GM19372 (cell line): ENCODE measurements around the gene SLC29A4.
"Not testable (repeated sequence)": the region's sequence is repeated elsewhere in the genome, so short reads cannot be mapped to it uniquely, and the experiment has no call there.

Experiments
- ATAC-seq: cut with Tn5 transposase; IDR thresholded peaks from one replicate; pipeline ENCODE4 v1.9.1; 2021; ENCODE audit warnings: mild to moderate bottlenecking, low read depth, moderate library complexity; ENCODE audit not compliant: unreplicated experiment

SLC29A4 gene

DNA sequence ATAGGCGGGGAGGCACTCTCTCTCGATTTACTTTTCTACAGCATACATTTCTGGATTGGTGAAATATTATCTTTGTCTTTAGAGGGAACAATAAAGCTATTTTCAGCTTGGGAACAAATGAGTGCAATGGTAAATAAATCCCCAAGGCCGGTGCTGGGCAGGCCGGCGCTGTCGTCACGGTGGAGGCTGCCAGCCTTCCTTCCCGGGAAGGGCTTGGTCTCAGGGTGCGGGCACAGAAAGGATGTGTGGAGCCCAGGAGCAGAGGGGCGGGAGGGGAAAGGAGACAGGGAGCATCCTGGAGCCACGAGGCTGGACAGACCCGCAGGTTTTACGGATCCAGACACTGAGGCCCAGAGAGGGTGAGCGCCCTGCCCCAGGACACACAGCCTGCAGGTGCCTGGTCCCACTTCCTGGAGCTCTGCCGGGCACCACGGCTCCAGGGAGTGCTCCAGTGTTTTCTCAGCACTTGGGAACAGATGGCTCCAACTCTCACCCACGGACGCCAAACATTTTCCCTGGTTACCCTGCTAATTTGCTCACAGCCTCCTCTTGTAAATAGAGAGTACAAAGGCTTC lies 8.8 kb upstream of the SLC29A4 start:
- not testable (repeated sequence) for ATAC-seq

DNA sequence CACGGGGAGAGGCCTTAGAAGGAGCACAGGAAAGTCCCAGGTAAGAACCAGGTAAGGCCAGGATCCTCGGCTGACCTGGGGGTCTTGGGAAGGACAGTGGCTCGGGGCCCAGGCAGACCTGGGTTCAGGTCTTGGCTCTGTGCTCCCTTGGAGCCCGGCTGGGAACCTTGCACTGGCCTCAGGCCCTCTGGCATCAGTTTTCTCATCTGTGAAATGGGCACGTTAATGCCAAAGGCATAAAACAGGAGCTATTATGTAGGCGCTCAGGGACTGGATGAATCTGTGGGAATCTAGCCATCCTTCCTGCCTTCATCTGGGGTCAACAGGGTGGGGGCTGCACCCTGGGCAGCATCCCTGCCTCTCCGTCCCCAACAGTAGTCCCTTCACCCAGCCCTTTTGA lies 8.3 kb upstream of the SLC29A4 start:
- ATAC-seq: no peak

DNA sequence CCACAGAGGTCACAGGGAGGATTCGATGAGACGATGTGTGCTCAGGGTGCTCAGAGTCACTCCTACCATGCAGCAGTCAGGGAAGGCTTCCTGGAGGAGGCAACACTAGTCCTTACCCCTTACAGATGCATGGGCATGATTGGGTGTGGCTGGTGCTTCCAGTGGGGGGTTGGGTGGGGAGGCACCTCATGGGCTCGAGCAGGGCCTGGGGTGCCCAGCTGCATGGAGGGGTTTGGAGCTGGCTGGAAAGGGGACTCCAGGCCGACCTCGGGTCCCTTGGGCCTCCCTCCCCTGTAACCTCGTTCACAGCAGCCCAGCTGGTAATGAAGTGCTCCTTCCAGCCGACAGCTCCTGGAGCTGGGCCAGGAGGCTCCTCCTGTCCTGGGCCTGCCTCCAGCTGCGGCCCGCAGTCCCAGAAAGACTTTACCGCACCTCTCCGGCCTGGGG lies 7.7 kb upstream of the SLC29A4 start:
- not testable (repeated sequence) for ATAC-seq

DNA sequence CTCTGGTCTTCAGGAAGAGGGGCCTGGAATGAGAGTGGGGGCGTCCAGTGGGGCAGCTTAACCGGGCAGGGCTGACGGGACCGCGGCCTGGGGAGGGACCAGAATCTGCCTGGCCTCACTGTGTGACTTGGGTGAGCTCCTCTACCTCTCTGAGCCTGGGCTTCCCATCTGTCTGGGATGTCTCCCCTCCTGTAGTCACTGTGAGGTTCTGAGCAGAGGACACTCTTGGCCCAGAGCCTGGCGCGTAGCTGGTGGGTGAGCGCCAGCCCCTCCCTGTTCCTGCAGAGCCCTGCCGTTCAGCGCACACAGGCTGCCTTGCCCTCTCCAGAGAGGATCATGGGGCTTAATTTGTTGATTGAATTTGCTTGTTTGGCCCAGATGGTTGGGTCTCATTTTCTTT lies 7.2 kb upstream of the SLC29A4 start:
- not testable (repeated sequence) for ATAC-seq

DNA sequence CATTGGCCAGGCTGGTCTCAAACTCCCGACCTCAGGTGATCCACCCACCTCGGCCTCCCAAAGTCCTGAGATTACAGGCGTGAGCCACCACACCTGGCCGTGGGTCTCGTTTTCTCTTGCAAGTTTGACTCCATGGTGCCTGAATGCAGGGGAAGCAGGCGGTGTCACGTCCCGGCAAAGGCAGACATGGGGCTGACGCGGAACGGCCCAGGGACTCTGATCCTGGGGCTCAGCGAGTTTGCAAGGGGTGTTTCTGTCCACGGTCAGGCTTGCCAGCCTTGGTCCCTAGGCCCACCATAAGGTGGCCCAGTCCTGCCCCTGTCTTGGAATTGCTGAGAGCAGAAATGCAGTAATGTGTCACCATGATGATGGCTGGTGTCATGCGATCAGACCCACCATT lies 6.6 kb upstream of the SLC29A4 start:
- not testable (repeated sequence) for ATAC-seq

DNA sequence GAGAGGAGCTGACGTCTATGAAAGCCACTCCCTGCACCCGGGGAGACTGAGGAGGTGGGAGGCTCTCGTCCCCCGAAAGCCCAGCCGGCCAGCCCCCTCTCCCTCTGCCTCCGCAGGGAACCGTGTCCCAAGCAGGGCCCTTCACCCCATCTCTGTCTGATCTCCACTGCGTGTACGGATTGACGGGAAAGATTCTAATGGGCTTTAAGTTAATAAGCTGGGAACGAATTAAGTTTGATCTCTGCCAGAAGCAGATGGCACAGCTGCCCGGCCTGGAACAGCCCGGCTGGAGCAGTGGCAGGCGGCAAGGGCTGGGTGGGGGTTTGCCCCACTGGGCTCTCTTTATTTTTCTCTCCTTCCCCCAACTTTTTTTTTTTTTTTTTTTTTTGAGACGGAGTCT lies 6.1 kb upstream of the SLC29A4 start:
- ATAC-seq: no peak

DNA sequence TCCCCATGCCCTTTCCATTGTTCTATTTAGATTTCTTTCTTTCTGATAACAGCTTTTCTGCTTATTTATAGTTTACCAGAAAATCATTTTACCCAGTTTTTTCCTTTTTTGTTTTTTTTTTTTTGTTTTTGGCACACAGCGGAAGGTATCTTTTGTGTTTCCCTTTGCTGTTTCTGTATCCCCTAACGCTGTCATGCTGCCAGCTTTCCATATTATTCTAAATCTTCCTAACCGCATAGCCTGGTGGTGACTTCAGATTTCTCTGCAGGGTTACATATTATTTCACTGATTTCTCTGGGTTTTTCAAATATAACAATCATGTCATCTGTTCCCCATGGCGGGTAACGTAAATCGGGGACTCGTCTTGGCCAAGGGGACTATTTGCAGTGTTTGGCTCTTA lies 4.0 kb upstream of the SLC29A4 start:
- no peak for ATAC-seq

DNA sequence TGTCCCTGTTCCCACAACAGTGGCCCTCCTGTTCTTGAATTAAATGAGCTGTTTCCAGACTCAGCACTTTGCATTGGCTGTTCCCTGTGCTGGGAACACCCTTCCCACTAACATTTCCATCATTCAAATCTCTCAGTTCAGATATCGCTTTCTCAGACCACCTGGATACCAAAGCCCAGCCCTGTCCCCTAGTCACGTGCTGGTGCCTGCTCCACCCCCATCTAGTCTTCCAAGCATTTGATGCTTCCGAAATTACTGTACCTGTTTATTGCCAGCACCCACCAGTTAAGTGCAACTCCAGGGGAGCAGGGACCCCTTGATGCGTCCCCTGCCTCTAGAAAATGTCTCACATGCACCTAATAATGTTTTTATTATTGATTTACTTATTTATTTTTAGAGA lies 3.0 kb upstream of the SLC29A4 start:
- no peak for ATAC-seq

DNA sequence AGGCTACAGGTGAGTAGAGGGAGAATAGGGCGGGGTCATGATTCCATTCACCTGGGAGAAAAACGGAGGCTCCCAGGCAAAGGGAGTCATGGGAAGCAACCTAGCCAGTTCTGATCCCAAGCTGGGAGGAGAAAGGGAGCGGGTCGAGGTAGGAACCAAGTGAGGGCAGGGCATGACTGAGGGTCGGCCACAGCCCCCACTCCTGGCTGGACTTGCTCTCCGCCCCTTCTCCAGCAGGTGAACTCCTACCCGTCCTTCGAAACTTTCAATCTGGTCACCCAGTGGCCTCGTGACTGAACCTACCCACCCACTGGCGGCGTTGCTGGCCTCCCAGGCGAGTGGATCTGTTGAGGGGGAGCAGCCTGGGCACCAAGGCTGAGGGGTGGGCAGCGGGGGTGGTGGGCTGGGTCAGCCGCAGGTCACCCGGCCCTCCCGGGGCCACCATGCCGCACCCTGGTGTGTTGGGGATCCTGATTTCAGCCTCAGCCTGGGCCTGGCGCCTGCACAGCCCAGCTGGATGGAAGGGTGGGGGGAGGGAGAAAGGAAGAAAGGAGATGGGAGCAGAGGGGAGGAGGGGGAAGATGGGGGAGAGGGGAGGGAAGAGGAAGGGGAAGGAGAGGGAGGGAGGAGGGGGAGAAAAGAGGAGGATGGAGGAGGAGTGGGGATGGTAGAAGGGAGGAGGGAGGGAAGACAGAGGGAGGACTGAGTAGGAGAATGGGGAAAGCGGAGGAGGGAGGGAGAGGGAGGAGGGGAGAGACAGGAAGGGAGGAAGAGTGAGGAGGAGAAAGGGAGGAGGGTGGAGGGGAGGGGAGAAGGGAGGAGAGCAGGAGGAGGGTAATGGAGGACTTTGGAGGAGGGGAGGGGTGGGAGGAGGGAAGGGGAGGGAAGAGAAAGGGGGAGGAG lies 894 bp upstream of the SLC29A4 start:
- not testable (repeated sequence) for ATAC-seq

DNA sequence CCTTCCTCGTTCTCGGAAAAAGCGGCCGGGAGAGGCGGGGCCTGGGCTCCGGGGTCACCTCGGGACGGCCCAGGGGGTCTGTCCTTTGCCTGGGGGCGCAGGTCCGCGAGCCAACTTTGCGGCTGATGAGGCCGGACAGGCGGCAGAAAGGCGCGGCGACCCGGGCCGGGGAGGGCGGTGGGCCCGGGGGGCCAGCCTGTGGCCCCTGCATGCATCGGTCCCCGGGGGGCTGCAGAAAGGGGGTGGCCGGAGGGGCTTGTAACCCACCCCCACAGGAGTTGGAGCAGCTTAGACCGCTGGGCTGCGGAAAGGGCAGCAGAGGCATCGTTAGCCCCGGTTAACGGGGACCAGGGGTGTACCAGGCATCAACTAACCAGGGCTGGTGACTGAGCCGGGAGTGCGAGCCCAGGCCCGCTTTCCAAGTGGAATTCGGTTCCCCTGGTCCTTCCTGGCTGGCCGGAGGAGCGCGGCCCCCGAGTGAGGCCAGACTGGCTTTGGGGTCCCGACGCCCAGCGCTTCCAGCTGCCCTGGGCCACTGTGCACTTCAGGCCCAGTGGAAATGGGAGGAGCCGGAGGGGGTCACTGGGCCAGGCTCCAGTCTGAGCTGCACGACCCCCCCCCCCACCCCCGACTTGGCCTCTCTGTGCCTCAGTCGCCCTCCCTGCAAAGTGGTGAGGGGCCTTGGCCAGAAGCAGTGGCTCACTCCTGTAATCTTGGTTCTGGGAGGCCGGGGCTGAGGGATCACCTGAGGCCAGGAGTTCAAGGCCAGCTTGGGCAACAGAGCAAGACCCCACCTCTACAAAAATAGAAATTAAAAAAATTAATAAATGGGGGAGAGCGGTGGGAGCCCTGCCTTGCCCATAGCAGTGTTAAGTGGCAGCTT lies 919 bp downstream of the SLC29A4 start:
- no peak for ATAC-seq

DNA sequence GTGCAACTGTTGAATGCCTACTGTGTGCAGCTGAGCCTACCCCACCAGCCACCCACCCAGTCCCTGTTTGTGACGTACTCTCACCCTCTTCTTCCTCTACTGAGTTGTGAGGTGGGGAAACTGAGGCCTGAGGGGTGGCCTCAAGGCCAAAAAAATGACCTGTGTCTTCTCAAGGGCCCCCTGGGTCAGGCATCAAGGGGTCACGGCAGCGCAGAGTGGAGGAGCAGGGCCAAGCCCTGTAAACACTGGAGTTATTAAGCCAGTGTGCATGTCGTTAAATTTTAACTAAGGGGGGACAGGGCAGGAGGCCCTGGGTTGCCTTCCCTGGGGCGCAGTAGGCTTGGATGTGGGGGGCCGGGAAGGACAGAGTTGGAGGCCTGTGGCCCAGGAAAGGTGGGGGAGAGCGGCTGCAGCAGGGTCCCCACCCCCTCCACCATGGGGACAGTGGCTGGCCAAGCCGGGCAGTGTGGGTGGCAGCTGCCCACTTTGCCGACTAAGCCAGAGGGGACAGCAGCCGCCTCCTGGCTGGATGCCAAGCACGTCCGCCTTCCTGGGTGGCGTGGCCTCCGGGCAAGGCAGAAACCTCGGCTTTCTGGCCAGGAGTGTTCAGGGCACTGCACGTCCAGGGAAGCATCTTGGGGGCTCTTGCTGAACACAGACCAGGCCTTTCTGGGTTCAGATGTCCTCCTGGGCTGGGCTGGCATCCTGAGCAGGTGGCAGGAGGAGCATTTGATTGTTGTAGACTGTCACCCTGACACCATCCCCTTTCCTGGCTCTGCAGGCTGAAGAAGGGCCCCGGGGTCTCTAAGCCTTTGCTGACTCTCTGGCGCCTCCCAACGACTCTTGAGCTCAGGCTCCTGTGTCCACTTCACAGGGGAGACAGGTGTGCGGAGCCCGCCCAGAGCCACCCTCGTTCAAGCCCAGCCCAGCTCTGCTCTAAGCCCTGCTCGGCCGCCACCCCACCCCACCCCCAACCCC lies 1.9 kb downstream of the SLC29A4 start:
- ATAC-seq: no peak

DNA sequence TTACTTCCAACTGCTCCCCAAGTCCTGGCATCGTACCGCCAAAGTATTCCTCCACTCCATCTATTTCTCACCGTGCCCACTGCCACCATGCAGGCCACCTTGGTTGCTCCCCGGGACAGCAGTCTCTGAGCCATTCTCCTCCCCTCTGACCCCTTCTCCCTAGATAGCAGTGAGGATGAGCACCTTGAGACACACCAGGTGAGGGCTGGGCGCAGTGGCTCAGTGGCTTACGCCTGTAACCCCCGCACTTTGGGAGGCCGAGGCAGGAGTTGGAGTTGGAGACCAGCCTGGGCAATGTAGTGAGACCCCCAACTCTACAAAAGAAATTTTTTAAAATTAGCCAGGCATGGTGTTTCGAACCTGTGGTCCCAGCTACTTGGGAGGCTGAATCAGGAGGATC lies 4.2 kb downstream of the SLC29A4 start:
- no peak for ATAC-seq

DNA sequence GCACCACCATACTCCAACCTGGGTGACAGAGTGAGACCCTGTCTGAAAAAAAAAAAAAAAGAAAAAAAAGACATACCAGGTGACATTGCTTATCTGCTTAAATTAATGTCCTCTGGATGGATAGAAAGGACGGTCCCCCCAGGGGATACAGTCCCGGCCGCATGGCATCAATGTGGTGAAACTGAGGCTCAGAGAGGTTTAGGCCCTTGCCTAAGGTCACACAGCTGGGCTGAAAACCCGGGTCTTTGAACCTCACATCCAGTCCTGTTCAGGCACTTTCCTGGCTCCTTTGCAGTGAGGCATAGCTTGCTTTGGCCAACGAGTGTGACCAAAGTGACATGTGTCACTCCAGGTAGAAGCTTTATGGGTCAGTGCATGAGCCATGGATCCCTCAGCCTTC lies 4.6 kb downstream of the SLC29A4 start:
- ATAC-seq: not testable (repeated sequence)

DNA sequence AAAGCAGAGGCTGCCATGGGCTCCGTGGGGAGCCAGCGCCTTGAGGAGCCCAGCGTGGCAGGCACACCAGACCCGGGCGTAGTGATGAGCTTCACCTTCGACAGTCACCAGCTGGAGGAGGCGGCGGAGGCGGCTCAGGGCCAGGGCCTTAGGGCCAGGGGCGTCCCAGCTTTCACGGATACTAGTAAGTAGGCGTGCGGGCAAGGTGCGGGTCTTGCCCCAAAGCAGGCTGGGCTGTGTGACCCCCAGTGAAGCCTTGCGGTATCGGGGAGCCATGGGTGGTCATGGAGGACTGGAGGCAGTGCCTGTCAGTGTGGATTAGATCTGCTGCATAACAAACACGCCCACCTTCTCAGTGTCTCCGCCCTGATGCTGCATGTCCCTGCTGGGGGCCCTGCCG lies 5.1 kb downstream of the SLC29A4 start:
- no peak for ATAC-seq

DNA sequence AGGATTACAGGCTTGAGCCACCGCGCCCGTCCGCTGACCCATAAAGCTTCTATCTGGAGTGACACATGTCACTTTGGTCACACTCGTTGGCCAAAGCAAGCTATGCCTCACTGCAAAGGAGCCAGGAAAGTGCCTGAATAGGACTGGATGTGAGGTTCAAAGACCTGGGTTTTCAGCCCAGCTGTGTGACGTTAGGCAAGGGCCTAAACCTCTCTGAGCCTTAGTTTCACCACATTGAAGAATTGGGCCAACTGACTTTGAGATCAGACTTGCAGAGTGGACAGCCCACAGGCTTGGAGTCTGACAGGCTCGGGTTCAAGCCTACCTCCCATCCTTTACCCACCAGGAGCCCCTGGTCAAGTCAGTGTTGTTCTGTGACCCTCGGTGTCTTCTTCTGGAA lies 5.8 kb downstream of the SLC29A4 start:
- not testable (repeated sequence) for ATAC-seq

DNA sequence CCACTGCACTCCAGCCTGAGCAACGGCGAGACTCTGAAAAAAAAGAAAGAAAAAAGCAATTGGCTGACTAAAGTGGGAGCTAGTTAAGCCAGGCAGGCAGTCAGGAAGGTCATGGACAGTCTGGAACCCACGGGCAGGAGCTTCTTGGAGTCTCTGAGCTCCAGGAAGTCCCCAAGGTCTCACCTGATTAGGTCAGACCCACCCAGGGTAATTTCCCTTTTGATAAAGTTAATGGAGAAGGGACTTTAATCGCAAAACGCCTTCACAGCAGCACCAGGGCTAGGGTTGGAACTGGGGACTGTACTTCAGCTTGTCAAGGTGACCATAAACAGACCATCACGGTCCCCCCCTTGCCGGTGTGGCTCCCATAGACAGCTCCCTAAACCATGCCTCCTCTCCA lies 6.6 kb downstream of the SLC29A4 start:
- no peak for ATAC-seq

DNA sequence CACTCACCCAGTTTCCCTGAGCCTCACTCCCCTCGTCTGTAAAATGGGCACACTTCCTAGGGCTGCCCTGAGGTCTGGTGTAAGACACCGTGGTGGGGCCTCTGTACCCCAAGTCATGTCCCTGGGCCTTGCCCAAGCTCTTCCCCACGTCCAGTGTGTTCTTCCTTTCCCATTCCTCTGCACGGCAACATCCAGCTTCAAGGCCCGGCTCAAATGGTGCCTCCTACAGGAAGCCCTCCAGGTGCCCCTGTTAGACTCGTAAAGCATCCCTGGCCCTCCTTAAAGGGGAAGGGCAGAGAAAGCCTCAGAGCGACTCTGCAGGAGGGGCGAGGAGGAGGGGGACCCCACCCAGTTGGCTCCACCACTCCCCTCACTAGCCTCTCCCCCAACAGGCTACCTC lies 8.6 kb downstream of the SLC29A4 start:
- no peak for ATAC-seq

DNA sequence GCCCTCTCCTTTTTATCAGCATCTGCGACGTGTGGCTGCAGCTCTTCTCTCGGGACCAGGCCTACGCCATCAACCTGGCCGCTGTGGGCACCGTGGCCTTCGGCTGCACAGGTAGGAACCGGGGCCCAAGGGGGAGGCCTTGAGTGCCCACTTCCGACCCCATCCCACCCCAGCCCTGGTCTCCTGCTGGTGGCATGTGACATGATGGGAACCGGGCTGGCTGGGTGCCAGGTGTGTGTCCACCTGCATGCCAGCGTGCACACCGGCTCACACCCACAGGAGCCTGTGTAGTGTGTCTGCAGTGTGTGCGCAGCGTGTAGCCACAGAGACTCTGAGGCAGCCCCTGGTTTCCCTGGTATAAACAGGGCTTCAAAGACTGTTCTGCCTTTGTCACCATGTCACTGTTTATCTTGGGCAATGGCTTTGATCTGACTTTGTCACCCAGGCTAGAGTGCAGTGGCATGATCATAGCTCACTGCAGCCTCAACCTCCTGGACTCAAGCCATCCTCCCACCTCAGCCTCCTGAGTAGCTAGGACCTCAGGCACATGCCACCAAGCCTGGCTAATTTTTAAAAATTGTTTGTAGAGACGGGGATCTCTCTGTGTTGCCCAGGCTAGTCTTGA lies 9.1 kb downstream of the SLC29A4 start:
- ATAC-seq: not testable (repeated sequence)

DNA sequence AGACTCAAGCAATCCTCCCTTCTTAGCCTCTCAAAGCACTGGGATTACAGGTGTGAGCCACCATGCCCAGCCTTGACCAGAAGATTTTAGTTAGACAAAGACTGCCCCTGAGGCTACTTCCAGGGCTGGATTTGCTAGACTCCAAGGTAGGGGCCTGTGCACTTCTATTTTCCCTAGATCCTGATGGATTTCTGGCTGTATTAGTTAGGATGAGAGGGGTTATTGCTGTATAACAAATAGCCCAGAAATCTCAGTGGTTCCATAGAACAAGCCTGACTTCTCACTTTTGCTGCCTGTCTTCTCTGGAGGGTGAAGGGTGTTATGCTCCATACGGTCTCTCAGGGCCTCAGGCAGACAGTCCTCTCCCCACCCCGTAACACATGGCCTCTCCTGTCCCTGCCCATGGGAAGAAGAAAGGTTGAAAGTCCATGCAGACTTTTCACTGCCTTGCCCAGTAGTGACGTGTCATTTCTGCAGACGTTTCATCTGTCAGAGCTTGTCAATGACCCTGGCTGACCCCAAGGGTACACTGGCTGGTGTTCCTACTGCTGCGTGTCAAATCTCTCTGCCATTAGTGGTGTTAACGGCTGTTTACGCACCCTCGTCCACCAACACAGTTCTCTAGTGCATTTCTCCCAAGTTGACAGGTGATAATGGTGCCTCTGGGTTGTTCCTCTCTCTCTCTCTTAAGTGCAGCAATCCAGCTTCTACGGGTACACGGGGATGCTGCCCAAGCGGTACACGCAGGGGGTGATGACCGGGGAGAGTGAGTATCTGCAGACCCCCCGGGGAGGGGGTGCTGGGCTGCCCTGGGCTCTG lies 11.6 kb downstream of the SLC29A4 start:
- ATAC-seq: no peak
